HCT116 (cell line): ENCODE results near the gene ITPR1. TPM values are rescaled to one million over a fixed set of nuclear protein-coding genes. Genes with fewer than 3 reads are reported as not detected.

Experiments
- ATAC-seq: fragments of 200-7000 bp; cut with Tn5 transposase; 2 replicates; pipeline ENCODE4 v1.9.1; 2020; ENCODE audit warnings: mild to moderate bottlenecking, moderate library complexity
- BruUV-seq: library from RNA; stranded (reverse); fragments of 400-500 nt; replicated peaks from 2 replicates; lab custom pipeline; 2021; lab: Mats Ljungman, UMichigan
- CTCF ChIA-PET: fragments of 300-600 bp; sonication (Branson Sonifier 250); formaldehyde crosslinking; loops from one replicate; lab custom pipeline; 2021; ENCODE audit warnings: antibody characterized with exemption; lab: Charles Lee
- POLR2A ChIA-PET: fragments of 300-600, 350-600 bp; sonication (Branson Sonifier 250); formaldehyde crosslinking; loops from one replicate; lab custom pipeline; 2021; ENCODE audit warnings: antibody characterized with exemption; lab: Charles Lee
- RAD21 ChIA-PET, 2 experiments: fragments of 300-600 bp; sonication (Branson Sonifier 250); formaldehyde crosslinking; loops; one replicate each; lab custom pipeline; 2023; ENCODE audit warnings: low total read pairs in 2 of 2; ENCODE audit not compliant: uncharacterized antibody in 2 of 2, unreplicated experiment in 2 of 2, low non-redundant PET in 1 of 2; lab: Charles Lee
- DNase-seq: peaks from one replicate; pipeline ENCODE4 v3.0.0-alpha.2; 2010; ENCODE audit warnings: low read depth, low spot score
- H2AFZ ChIP-seq: fragments of 200-600 bp; shearing (Covaris generic), sonication (generic); 2 replicates; pipeline ENCODE4 v1.6.1; 2017; ENCODE audit warnings: low read depth, mixed run types, mixed read lengths, antibody characterized with exemption, low read length; ENCODE audit not compliant: poor library complexity, severe bottlenecking
- H3K27ac ChIP-seq: 2 replicates; pipeline ENCODE4 v1.5.1; 2012; ENCODE audit warnings: low read depth, low read length
- H3K27me3 ChIP-seq: fragments of 200-600 bp; sonication (generic); 2 replicates; pipeline ENCODE4 v1.6.1; 2016; ENCODE audit warnings: mixed run types, low read length, mixed read lengths; ENCODE audit not compliant: insufficient read depth
- H3K36me3 ChIP-seq, 2 experiments: fragments of 200-500 bp in 1 of 2; fragments of 200-600 bp in 1 of 2; sonication (Bioruptor generic) in 1 of 2; sonication (generic) in 1 of 2; 2 replicates each; pipeline versions ENCODE4 v1.5.1 to v1.6.1; 2014 to 2016; ENCODE audit warnings: low read length in 2 of 2, inconsistent platforms in 1 of 2, mixed read lengths in 1 of 2, mixed run types in 1 of 2; ENCODE audit not compliant: insufficient read depth in 2 of 2, control insufficient read depth in 1 of 2
- H3K4me1 ChIP-seq, 2 experiments: fragments of 200-600 bp in 1 of 2; sonication (generic) in 1 of 2; 2 replicates each; pipeline versions ENCODE4 v1.5.1 to v1.6.1; 2012 to 2017; ENCODE audit warnings: low read length in 2 of 2, inconsistent platforms in 1 of 2, mild to moderate bottlenecking in 1 of 2, mixed read lengths in 1 of 2, mixed run types in 1 of 2, moderate library complexity in 1 of 2; ENCODE audit not compliant: insufficient read depth in 2 of 2, control insufficient read depth in 1 of 2
- H3K4me2 ChIP-seq: fragments of 200-600 bp; sonication (generic); 2 replicates; pipeline ENCODE4 v1.6.1; 2017; ENCODE audit warnings: mixed run types, low read length, mixed read lengths
- H3K4me3 ChIP-seq, 2 experiments: fragments of 200-600 bp in 1 of 2; sonication (generic) in 1 of 2; replicated peaks in 1 of 2; 2 replicates each; pipeline ENCODE4 v1.5.1; 2011 to 2016; ENCODE audit warnings: low read length in 2 of 2, control low read depth in 1 of 2, low read depth in 1 of 2, mild to moderate bottlenecking in 1 of 2, mixed read lengths in 1 of 2, mixed run types in 1 of 2
- H3K79me2 ChIP-seq: fragments of 200-600 bp; sonication (generic); 2 replicates; pipeline ENCODE4 v1.6.1; 2017; ENCODE audit warnings: mild to moderate bottlenecking, mixed run types, low read length, moderate library complexity, mixed read lengths; ENCODE audit not compliant: insufficient read depth
- H3K9ac ChIP-seq: fragments of 200-600 bp; sonication (generic); 2 replicates; pipeline ENCODE4 v1.6.1; 2016; ENCODE audit warnings: low read length, mixed read lengths
- H3K9me2 ChIP-seq: fragments of 200-600 bp; sonication (generic), shearing (Covaris generic); 2 replicates; pipeline ENCODE4 v1.6.1; 2017; ENCODE audit warnings: mixed run types, mild to moderate bottlenecking, moderate library complexity; ENCODE audit not compliant: insufficient read depth
- H3K9me3 ChIP-seq, 2 experiments: fragments of 200-500 bp in 1 of 2; fragments of 200-600 bp in 1 of 2; sonication (Bioruptor generic) in 1 of 2; sonication (generic) in 1 of 2; 2 replicates each; pipeline ENCODE4 v1.6.1; 2014 to 2017; ENCODE audit warnings: low read length in 2 of 2, mixed read lengths in 2 of 2, inconsistent platforms in 1 of 2, low read depth in 1 of 2, mild to moderate bottlenecking in 1 of 2, mixed run types in 1 of 2, moderate library complexity in 1 of 2; ENCODE audit not compliant: control insufficient read depth in 1 of 2, insufficient read depth in 1 of 2
- H4K20me1 ChIP-seq: fragments of 200-600 bp; sonication (generic), shearing (Covaris generic); 2 replicates; pipeline ENCODE4 v1.6.1; 2017; ENCODE audit warnings: mixed run types, mild to moderate bottlenecking, moderate library complexity; ENCODE audit not compliant: insufficient read depth
- CTCF ChIP-seq, 3 experiments: fragments of 200-600 bp in 1 of 3; sonication (generic) in 1 of 3; IDR thresholded peaks in 2 of 3; conservative IDR thresholded peaks in 1 of 3; 2 replicates each; pipeline ENCODE4 v1.5.1; 2012 to 2017; ENCODE audit warnings: low read depth in 2 of 3, low read length in 2 of 3, antibody characterized with exemption in 1 of 3, borderline replicate concordance in 1 of 3, control low read depth in 1 of 3, mild to moderate bottlenecking in 1 of 3, mixed read lengths in 1 of 3, mixed run types in 1 of 3, moderate library complexity in 1 of 3; ENCODE audit not compliant: insufficient read depth in 1 of 3
- RAD21 ChIP-seq: IDR thresholded peaks from 2 replicates; pipeline ENCODE4 v1.6.1; 2012; ENCODE audit warnings: low read depth, mild to moderate bottlenecking
- ZBTB33 ChIP-seq: IDR thresholded peaks from 2 replicates; pipeline ENCODE4 v1.6.1; 2011; ENCODE audit warnings: mild to moderate bottlenecking, low read length, moderate library complexity; ENCODE audit not compliant: insufficient replicate concordance; ENCODE audit errors: extremely low read depth
- intact Hi-C: fragments of 100-400 bp; cut with micrococcal nuclease; formaldehyde crosslinking; loops from 2 replicates; pipeline ENCODE4 v1.10.0; 2022
- total RNA-seq: library from RNA; stranded (reverse); gene quantifications from one replicate; pipeline ENCODE4 v1.2.1, GENCODE V29; 2021; ENCODE audit not compliant: unreplicated experiment

ITPR1 gene
- total RNA-seq, 1 experiment from 2014 or later = 9.2 TPM

GRCh38 chr3:4751029-4751501, 257.9 kb downstream of the ITPR1 start:
- ChIA-PET CTCF (no interaction called here), RAD21 (no interaction called here), POLR2A (no interaction called here)
- Histone ChIP-seq H3K4me2 (no peak overlapping the region), H4K20me1 (no peaks in the 10 kb centered on the region), H2AFZ (no peak overlapping the region), H3K27ac (no peak overlapping the region), H3K9me2 (no peaks in the 10 kb centered on the region), H3K4me1 (no peaks in the 10 kb centered on the region), H3K9ac (no peak overlapping the region), H3K9me3 (no peaks in the 10 kb centered on the region), H3K4me3 (no peak overlapping the region), H3K27me3 (no peaks in the 10 kb centered on the region; the same call in 1 of the 2 replicates), H3K36me3 (no peaks in the 10 kb centered on the region), H3K79me2 (no peaks in the 10 kb centered on the region)
- no peak for ATAC-seq
- no peak for DNase-seq
- intact Hi-C loops = no loop called here
- TF ChIP-seq CTCF (IDR thresholded peaks at IDR 0.05 in 2 of 3, conservative IDR thresholded peaks at IDR 0.05 in 1 of 3; ENCODE audit: borderline replicate concordance in 1 of 3, insufficient read depth in 1 of 3, low read depth in 2 of 3, low read length in 2 of 3) (no peak), ZBTB33 (no peak), RAD21 (no peak)
- no TSS peak for BruUV-seq
